Activated gamma-delta T cell treated with Interleukin-2 at 50 U/mL for 16 hours (primary cell): ENCODE data around the gene BABAM1.
"Not testable (repeated sequence)": the region's sequence is repeated elsewhere in the genome, so short reads cannot be mapped to it uniquely, and the experiment has no call there.

Source experiments
- DNase-seq: peaks from one replicate; pipeline ENCODE4 v3.0.0-alpha.2; 2020

The BABAM1 gene

DNA sequence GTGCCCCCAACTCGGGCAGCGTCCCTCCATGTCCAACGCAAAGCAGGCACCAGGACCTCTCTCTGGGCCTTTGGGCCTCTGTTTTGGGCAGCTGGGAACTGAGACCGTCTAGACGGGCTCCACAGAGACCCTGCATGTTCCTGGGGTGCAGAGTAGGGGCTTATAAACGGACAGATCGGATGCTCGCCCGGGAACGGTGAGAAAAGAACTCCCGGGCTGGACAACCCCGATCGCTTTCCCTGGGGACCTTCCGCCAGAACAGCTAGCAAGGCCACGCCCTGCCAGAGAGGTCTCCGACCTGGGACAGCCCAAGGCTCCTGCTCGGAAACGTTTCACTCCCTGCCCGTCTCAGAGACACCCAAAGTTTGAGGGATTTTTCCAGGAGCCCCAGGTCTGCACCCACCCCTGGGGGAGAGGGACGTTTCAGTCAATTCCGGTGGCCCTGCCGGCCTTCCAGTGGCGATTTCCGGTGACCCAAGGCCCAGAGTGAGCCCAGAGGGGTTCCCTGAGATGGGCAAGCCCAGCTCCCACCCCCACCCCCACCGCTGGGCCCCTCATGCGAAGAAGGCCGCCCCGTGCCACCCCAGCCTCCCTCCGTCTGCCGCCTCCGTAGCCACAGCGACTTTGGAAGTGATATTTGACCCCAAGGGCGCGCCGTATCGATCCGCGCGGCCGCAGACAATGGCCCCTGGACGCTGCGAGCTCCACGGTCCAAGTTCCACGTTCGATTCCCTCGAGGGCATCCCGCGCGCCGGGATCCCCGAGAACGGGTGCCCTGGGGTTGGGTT, 23.2 kb upstream of the BABAM1 start:
- DNase-seq, result no peak

DNA sequence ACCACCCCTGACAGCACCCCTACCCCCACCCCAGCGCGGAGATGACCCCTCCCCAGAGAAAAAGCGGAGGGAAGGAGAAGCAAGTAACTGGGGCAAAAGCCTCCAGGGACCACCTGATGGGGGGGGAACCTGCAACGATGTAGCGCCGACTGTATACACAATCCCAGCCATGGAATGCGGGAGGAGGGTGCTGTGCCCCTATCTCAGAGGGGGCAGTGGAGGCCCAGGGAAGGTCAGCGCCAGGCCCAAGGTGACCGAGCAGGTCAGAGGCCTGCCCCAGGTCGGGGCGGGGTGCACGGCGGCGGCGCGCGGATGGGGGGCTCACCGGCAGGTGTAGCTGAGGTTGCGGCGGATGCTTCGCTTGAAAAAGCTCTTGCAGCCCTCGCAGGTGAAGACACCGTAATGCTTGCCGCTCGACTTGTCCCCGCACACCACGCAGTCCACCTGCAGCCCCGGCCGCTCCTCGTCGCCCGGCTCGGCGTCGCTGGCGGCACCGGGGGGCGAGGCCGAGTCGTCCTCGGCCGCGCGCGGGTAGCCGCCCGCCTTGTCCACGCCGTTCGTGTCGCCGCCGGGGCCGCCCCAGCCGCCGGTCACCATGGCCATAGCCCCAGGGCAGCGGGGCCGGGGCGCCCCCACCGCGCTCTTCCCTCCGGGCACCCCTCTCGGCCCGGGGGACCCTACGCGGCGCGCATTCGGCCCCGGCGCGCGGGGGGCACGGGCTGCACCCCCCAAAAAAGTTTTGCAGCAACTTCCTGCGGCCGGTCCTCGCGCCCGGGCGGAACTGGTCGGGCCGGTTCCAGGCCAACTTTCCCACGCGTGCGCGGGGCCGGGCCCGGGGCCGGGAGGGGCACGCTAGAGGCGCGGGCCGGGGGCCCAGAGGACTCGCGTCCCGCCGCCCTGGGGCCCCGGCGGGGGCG, 22.4 kb upstream of the BABAM1 start:
- DNase-seq, result no peak

DNA sequence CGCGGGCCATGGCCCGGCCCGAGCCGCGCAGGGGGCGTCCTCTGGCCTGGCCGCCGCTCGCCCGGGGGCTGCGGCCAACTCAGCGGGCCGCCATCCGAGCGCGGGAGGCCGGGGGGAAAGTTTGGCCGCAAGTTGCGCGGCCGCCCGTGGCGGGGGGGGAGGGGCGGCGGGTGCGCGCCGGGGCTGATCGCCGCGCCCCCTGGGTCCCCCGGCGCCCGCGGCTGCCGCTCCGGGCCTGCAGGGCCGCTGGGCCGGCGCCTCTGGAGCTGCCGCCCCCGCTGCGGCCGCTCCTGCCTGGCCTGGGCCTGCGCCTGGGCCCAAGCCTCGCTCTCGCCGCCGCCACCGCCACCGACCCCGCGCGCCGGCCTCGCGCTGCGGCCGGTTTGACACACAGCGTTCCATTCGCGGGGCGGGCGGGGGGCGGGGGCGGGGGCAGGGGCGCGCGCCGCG, 21.7 kb upstream of the BABAM1 start, which contains the start of gene NR2F6:
TSS of gene NR2F6 (minus strand) at position 385 of the 450 bp plus-strand sequence. CDS start 699 bp downstream, outside the sequence.
- DNase-seq, result no peak

DNA sequence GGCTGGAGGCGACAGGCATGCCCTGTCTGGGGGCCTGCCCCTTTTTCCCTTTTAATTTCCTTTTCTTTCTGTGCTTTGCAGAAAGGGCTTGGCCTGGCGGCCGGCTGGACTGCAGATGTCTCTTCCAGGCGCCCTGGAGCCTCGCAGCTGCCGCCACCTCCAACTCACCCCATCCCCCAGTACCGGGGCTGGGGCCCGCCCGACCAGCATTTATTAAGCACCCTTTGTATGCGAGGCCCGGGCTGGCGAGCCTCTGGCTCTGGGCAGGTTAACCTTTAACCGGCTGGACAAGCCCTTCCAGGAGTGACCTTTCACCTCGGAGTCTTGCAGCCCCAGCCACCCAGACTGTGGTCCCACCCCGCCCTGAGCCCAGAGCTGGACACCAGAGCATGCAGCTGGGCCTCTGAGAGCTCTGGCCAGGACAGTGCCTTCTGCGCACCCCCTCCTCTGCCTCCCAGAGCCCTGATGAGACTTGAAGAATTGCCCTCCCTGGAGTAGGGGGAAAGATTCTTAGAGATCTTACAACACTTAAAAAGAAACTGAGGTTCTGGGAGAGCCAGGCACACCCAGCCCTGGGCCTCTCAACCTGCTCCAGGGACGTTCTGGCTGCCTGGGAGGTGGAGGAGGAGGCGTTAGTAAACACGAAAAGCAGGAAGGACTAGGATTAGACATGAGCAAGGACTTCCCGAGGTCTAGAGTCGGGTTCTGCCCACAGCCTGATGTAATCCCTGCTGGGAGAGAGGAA, 20.4 kb upstream of the BABAM1 start:
- no peak for DNase-seq

DNA sequence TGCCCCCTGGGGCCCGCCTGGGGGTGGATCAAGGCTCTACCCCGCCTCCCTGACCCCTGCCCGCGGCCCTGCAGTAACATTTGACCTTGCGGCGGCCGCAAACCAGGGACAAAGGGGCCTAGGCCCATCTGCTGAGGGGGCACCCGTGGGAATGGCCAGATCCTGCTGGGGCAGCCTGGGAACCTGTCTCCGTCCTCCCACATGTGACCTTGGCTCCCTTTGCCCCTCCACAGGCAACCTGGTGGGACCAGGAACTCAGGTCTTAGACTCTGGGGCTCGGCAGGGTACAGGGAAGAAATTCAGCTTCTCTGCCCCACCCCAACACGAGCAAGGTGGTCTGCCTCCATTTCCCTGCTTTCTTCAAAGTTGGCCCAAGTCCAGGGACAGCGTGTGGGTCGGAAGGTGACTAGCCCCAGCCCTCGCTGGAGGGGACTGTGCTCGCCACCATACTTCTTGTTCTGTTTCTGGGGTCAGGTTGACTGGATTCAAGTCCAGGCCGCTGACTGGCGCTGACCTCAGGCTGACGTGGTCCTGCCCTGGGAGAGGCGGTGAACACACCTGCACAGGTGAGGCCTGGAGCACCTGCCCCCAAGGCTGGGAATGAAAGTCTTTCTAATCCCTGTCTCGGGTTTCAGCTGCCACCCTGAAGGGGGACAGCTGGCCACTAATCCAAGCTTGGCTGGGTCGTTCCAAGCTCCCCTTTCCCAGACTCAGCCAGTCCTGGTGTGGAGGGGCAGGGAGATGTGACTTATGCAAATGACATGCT, 19.0 kb upstream of the BABAM1 start:
- no peak for DNase-seq

DNA sequence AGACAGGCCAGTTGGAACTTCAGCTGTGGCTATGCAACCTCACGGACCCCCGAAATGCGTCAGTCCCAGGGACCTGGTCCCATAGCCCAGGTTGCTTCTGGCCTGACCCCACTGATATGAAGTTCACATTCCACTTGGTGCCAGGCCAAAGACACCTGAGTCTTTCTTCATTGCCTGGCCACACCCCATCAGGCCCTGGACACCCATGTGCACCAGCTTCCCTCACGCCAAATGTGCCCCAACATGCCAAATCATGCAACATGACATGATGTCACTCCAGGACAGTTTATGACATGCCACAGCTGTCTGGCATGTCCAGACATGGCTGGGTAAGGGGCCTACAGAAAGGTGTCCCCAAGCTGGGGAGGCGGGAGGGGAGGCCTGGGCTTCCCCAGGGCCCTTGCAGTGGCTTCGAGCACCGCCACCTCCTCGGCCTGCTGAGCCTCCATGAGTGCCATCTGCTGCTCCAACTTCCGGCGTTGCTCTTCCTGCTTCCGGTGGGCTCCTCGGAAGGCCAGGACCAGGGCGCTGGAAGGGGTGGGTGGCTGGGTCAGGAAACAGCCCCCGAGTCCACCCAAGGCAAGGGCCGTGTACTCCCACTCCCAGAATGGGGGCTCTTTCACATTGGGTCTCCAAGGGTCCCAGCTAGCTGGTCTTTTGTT, 17.2 kb upstream of the BABAM1 start:
- no peak for DNase-seq

DNA sequence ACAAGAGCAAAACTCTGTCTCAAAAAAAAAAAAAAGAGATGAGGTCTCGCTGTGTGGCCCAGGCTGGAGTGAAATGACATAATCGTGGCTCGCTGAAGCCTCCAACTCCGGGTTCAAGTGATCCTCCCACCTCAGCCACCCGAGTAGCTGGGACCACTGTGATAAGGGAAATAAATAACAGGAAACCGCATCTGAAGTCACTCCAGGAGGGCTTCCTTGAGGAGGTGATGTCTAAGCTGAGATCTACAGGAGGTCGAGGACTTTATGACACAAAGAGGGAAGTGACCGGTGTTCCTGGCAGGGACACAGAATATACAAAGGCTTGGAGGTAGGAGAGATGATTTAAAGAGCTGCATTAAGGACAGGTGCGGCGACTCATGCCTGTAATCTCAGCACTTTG, 12.6 kb upstream of the BABAM1 start:
- DNase-seq, result no peak

DNA sequence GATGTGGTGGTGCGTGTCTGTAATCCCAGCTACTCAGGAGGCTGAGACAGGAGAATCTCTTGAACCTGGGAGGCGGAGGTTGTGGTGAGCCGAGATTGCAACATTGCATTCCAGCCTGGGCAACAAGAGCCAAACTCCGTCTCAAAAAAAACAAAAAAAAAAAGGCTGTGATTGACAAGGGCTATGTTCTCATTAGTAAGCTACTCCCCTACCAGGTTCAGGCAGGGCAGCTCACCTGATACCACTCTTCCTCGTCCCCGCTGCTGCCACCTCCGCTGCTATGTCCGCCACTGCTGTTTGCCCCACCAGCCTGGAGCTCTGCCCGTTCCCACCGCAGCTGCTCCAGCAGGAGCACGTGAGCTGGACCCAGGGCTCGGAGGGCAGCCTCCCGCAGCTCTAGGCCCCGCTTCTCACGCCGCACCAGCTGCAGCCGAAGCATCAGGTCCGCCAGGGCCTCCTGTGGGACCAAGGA, 12.1 kb upstream of the BABAM1 start:
- no peak for DNase-seq

DNA sequence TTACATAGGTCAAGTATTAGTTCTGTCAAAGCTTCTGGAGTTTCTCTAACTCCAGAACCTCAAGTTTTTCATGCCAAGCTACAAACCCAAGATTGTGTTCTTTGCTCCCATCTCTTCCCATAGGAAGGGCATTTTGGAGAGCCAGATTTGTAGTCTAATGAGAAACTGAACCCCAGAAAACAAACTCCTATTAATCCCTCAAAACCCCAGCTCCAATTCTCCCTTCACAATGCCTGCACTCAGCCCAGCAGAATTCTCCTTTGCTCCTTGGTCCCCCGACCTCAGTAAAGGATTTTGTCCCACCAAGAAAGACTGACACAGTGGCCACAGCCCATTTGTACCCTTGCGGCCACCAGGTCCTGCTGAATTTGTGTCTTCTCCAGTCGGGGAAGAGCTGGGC, 11.1 kb upstream of the BABAM1 start:
- no peak for DNase-seq

DNA sequence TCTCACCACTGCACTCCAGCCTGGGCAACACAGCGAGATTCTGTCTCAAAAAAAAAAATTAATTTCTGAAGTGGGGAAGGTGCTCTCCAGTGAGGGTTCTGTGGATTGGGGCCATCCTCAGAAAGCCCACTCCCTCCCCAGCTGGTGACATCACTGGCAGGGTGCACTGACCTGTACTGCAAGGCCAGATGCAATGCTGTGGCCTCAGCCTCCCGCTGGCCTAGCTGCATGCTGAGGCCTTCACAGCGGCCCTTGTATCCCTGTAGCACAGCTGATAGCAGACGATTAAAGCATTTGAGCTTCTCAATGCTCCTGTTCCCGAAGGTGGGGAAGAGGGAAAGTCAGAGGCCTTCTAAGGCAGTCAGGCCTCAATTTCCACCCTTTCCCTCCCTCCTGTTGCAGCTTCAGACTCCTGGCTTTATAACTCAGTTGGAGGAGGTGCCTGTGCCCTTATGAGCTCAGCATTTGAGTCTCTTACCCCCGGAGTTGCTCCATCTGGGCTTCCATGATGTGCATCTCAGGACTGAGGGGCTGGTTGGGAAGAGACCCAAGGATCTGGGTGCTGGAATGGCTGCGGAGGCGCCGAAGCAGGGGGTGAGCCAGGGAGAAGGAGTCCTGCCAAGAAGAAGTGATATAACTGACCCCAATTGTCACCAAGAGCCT, 8.0 kb upstream of the BABAM1 start:
- no peak for DNase-seq

DNA sequence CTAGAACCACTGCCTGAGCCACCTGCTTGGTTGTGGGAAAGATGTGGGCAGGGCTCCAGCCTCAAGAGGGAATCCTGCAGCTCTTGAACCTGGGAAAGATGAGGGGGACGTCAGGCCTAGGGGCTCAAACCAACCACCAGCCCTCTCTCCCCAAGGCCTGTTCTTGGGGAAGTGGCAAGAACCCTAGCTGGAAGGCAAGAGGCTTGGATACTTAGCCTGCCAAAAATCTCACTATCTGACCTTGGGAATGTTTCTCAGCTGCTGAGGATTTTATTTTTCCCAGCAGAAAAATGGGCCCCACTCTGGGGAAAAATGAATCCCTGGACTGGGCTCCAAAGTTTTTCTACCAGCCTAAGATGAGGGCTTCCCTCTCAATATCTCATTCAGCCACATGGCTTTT, 7.3 kb upstream of the BABAM1 start:
- DNase-seq, result no peak

DNA sequence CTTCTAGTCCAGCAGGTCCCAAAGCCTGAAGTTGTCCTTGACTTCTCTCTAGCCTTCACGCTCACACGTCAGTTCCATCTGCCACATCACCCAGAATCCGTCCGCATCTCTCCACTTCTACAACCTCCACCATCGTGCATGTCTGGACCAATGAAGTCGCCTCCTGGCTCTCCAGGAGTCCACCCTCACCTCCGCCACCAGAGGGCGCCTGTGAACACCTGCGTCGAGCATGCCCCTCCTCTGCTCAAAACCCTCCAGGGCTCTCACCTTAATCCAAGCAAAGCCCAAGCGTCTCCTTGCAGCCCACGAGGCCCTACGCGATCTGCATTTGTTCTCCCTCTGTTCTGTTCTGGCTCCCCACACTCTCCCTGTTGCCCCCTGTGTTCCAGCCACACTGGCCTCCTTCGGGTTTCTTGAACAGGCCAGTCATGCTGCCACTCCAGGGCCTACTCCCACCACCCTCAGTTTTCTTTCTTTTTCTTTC, 6.4 kb upstream of the BABAM1 start:
- DNase-seq, result peak; percentile 88

DNA sequence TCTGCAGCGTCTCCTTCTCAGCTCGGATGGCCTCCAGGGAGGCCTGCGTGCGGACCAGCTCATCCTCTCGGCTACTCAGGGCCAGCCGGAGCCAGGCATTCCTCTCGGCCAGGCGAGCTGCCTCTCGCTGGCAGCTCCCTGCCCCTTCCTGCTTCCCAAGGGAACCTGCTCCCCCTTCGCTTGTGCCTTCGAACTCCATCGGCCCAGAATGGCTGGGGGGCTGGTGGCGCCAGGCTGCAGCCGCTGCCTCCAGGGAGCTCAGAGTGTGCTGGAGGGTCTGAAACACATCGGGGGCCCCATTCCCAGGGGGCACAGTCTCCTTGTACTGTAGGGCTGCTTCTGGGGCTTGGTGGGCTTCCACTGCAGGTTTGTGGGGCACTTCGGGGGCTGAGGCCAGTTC, 4.7 kb upstream of the BABAM1 start:
- DNase-seq, result no peak

DNA sequence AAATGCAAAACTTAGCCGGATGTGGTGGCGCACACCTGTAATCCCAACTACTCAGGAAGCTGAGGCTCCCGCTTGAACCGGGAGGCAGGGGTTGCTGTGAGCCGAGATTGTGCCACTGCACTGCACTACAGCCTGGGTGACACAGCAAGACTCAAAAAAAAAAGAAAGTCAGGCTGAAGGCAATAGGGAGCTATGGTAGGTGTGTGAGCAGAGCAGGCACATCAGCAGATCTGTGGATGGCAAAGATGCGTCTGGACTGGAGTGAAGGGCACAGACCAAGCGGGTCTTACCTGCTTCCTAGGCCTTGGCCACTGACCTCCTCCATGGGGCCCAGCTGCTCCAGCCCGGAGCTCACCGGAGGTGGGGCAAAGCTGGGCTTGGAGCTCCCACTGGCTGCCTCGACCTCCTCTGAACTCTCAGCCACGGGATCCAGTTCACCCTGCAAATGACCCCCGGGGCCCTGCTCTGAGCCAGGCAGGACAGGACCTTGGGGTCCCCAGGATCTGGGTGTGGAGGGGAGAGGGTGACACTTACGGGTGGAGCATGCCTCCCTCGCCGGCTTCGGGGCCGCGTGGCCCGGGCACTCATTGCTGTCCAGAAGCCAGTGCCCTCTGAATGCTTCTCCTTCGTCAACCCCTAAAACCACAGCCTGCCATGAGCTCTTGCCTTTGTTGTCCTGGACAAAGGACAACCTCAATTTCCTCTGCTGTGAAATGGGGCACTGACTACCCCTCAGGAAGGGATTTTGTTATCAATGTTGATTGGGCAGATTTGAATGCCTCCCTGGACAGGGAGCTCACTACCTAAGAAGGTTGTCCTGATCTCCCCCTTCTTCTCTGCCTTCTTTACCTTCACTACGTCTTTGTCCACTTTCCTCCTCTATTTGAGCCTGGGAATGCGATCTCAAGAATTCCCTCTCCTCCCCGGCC, 3.3 kb upstream of the BABAM1 start:
- DNase-seq, result no peak

DNA sequence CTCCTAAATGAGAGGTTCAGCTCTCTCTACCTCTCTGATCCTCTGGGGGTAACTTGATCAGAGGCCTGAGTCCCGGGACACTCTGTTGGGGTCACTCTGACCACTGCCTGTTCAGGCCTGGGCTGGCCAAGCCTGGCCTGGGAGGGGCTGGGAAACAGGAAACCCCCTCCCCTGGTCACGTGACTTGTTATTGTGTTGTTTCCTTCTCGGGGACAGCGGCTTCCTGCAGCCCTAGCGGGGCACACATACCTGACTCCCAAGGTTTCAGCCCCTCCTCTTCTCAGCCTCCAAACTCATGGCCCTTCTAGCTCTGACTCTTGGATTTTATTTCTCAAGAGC, 2.6 kb upstream of the BABAM1 start, which contains the start of gene USHBP1:
TSS of gene USHBP1 (minus strand) at position 105 of the 339 bp plus-strand sequence. CDS start 446 bp downstream, outside the sequence.
- DNase-seq, result no peak

DNA sequence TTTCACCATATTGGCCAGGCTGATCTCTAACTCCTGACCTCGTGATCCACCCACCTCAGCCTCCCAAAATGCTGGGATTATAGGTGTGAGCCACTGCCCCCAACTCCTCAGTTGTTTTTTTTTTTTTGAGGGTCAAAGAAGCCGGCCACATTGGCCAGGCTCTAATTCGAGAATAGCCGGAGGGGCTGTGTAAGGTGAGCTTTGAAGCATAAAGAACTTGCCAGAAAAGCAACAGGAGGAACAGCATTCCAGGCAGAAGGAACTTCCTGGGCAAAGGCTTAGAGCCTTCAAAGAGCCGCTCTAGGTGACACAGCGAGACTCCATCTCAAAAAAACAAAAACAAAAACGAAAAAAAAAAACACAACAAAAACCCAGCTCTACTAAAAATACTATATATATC, 1.2 kb upstream of the BABAM1 start:
- no peak for DNase-seq

DNA sequence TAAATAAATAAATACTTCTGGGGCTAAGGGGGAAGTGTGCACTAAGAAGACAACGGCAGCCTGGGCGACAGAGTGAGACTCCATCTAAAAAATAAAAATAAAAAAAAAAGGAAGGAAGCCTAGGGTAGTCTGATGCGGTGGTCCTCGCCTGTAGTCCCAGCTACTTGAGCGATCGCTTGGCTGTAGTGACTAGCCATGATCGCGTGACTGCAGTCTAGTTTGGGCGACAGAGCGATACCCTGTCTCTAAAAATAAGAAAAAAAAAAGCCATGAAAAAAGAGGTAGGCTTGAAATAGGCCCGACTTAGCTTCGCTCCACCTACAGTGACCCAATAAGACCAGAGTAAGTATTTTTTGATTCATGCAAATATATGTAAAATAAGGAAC, 661 bp upstream of the BABAM1 start:
- DNase-seq, result no peak

DNA sequence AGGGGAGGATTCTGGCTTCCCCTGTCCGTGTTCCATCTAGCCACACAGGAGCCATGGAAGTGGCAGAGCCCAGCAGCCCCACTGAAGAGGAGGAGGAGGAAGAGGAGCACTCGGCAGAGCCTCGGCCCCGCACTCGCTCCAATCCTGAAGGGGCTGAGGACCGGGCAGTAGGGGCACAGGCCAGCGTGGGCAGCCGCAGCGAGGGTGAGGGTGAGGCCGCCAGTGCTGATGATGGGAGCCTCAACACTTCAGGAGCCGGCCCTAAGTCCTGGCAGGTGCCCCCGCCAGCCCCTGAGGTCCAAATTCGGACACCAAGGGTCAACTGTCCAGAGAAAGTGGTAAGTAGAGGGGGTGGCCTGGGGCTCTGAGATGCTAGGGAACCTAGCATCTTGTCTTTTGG, 1.5 kb downstream of the BABAM1 start:
- DNase-seq, result no peak

DNA sequence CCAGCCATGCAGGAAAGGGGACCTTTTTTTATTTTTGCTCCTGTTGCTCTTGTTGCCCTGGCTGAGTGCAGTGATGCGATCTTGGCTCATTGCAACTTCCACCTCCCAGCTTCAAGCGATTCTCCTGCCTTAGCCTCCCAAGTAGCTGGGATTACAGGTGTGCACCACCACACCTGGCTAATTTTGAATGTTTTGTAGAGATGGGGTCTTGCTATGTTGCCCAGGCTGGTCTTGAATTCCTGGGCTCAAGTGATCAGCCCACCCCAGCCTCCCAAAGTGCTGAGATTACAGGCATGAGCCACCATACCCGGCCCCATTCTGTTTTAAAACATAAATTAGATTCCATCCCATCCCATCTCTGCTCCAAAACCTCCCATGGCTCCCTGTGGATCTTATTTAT, 7.6 kb downstream of the BABAM1 start:
- DNase-seq, result not testable (repeated sequence)
